NCI-H146 treated with DMSO at 0.1 percent for 48 hours (cell line): ENCODE measurements around the gene CCZ1B.
"Not testable (repeated sequence)": the region's sequence is repeated elsewhere in the genome, so short reads cannot be mapped to it uniquely, and the experiment has no call there.

Source experiments
- DNase-seq: peaks from one replicate; lab custom pipeline; 2025; ENCODE audit not compliant: unreplicated experiment; lab: John Stamatoyannopoulos, UW

CCZ1B gene

DNA sequence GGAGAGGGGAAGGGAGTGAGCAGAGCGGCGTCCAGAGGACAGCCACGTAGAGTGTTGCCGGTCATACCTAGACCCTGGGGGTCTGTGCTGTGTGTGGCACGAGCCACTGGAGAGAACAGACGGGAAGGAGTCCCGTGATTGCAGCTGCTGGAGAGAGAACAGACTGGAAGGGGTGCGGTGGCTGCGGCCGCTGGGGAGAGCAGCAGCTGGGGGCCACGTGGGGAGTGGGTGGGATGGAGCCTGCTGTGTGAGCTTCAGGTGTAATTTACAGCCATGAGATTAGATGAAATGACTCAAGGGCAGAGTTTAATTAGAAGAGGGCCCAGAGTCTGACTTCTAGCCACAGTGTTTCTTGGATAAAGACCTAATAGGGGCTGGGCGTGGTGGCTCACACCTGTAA, 76.7 kb downstream of the CCZ1B start:
- DNase-seq = not testable (repeated sequence)
